HPDE6-E6E7 (cell line): ENCODE data around the gene UBE2N.
"Not testable (repeated sequence)": the region's sequence is repeated elsewhere in the genome, so short reads cannot be mapped to it uniquely, and the experiment has no call there.

Experiments
- DNase-seq: peaks from one replicate; pipeline ENCODE4 v3.0.0; 2011; ENCODE audit warnings: missing footprints; ENCODE audit errors: extremely low spot score

UBE2N gene

DNA sequence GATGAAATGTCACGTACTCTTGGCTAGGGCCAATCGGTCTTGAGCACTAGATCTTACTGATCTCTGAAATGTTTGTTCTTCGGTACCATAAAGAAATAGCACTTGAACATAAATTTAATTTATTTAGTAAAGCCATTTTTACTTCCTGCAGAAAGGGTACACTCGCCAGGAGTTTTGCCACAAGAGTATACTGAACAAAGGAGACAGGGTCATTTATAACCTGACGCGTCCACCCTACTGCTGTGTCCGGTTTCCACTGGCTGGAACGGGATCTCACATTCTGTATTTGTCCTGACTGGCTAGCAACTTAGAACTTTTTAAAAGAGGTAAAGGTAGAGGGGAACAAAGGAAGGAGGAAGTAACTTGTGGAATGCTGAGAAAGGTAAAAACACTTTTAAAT lies 29.4 kb downstream of the UBE2N start:
- not testable (repeated sequence) for DNase-seq

DNA sequence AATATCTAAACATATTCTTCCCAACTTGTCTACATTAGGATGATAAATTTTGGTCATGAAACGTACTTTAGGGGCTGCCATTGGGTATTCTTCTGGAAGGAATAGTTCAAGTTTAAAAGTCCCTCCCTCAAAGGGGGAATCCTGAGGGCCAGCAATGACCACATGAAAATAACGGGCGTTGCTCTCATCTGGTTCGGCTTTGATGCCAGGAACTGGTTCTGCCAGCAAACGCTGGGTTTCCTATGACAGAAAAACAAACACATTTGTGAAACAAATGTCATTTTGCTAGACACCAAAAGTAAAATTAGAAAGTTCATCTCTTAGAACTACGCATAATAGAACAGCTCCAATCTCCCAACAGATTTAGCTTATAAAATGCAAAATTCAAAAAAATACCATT lies 30.7 kb downstream of the UBE2N start:
- not testable (repeated sequence) for DNase-seq

DNA sequence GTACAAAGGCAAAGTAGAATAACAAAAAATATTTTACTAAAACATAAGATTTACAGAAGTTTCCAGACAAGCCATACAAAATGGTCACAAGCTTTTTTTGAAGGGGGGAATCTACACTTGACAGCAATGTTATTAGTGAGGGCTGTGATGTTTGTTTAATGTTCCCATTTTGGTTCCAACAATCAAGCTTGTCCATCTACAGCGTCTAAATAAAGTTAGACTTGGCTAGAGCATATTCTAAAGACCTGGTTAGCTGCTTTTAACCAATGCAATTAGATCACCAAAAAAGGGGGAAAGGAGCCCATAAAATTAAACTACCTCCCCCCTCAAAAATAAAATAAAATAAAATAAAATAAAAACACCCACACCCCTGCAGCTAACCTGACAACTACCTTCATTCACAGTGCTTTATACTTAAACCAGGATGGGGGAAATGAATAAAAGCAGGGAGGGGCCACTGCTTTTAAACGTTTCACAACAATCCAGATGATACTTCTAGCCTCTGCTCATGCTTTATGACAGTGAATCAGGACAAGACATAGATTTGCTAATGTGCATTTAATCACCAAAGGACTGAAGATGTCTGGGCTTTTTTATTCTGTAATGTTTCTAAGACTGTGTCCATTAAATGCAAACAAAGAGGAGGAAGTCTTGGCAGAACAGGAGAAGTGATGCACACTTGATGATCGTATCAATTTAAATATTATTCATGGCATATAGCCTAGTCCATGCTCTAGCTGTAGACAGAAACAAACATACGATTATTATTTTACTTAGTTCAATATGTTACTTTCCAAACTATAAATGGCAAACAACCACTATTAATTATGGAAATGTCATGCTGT lies 32.2 kb downstream of the UBE2N start:
- not testable (repeated sequence) for DNase-seq

DNA sequence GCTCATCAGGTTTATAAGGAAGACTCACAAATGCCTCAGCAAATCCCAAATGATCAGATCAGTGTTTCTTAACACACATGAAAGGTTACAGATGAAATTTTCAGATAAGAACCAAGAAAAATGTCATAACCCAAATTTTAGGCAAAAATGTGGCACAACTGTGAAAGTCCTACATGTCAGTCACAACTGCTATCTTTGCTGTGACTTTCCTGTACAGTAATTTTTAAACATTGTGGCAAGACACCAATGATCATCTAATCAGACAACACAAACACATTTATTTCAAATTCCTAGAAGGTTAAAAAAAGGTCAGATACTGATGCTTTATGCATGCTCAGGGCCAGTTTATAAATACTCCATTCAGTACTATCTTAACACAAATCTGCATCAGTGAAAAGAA lies 32.9 kb downstream of the UBE2N start:
- no peak for DNase-seq

DNA sequence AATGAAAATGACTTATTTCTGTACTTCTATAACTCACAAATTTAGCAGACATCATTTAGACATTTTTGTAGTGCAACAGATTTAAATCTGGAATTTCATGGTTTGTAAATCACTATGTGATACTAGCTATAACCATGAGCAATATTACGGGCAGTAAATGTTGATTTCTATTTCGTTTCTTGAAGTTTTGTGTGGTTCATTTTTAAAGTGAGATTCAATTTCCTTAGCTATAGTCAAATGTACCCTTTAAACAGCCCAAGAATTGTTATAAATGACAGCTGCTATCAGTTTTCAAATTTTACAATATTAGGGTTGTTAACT lies 33.8 kb downstream of the UBE2N start:
- DNase-seq = no peak

DNA sequence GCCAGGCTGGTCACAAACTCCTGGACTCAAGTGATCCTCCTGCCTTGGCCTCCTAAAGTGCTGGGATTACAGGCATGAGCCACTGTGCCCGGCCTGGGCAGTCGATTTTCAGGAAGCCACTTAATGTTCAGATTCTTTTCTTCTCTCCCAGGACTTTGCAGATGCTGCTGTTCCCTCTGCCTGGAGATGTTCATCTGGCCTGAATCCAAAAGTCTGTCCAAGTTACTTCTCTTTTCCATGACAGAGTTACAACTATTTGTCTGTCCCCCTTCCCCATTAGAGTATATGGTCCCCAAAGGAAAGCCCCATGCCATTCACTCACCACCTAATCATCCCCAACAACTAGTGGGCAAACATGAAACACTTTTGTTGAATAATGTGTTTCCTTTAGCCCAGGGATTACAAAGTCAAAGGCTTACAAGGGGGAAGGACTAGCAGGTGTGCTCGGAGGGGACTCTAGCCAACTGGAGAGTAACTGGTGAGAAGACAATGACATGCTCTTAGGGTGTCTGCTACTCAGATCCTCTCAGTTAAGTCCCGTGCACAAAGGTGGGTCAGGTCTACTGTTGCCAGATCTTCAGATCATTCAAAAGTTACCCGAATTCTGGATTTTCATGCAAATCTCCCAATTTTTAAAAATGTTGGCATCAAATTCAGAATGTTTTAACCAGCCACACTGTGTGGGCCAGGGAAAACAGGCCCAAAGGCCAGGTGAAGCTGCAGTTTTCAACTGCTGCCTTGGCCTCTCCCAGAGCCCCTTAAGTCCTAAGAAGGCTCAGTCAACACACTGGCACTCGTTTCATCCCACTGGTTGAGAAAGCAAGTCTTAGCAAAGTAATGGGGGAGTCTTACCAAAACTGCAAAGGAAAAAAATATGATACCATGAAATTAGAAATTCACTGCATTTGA lies 34.4 kb downstream of the UBE2N start:
- DNase-seq = no peak

DNA sequence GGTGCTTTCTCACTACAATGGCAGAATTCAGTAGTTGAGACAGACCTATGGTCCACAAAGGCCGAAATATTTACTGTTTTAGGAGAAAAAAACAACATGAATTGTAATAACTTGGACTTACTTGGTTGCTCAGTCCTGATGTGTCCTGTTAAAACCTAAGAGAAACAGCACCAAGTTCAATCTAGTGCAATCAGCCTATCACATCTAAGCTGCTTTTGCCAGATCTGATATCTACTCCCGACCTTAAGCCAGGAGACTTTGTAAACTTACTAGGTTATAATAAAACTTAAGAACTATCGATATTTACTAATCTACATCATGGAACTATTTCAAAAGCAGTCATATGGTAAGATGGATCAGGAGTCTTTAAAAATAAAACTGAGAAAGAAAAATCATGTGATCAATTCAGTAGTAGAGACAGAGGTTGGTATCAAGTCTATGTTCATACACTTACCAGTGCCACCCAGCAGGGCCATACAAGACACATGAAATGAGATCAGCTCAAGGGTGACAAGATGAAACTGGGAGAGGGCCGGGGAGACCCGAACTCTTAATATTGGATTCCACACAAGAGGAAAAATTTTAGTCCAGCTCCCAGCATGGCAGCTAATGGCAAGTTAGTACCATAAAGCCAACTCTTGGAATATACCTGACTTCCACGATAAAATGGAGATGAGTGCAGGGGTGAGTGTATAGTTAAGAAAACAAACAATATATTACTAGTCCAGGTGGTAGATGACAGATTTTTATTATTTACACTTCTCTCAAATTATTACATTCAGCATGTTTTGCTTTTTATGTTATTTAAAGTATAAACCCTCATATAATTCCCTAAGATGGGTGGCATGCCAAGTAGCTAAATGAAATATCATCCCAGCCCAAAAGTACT lies 36.5 kb downstream of the UBE2N start:
- no peak for DNase-seq

DNA sequence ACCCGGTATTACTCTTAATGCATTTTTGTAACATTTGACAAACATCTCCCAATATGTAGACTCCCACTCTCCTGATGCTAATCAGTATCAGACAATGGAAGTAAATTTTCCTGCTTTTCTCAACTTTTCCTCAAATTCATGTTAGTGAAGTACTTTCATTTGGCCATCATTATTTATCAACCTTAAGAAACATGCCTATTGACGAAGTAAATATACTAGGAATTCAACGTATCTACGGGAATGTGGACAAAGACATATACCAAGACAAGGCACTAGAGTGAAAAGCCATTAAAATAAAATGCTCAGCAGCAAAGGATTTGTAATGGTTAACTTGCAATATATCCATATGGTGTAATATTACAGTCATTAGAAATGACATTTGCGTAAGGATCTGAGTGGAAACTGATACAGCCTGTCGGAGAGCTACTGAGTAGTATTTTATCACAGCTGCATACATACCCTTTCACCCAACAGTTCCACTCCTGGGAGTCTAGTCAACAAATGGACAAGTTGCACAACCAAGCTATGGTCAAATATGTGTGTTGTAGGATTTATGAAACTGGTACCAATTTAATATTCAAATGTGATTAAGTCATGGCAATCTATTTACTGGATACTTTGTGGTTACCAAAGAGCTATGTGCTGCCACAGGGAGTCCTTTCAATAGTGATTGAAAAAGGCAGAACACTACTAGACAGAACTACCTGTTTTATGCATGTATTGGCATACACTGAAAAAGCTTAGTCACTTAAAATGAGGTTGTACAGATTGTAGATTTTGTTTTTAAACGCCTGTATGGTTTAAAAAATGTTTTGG lies 37.6 kb downstream of the UBE2N start:
- no peak for DNase-seq

DNA sequence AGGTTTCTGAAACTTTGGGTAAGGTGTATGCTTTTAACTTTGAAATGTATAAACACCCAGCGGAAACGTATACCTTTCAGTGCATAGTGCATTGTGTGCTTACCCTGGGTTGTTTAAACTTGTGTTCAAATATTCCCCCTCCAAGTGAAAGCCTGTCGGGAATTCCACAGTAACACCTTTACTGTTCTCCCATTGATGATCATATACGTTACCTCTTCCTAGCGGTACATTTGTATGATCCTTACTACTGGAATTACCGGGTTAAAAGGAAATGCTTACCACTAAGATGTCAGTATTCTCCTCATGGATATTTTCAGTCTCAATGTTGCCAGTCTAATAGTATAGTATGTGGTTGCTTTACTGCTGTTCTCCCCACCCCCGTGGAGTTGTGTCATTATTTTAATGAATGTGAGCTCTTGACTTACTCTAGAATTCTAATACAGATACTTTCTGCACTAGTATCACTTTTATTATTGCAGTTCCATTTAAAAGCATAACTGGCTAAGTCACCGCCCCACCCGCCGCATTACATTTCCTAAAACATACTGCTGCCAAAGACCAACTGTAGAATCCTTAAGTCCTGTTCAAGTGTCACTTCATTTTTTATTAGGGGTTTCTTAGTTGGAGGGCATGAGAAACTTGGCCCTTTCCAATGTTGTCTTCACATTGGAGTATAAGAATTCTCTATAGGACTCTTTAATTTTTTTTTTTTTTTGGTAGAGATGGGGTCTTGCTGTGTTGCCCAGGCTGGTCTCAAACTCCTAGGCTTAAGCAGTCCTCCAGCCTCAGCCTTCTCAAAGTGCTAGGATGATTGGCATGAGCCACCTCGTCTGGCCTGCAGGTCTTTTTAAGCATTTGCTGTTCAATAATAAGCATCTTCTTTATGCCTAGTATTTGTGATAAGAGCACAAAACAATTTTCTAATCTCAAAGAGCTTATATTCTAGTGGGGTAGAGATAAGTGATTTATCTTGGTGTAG lies 39.1 kb downstream of the UBE2N start:
- DNase-seq = no peak

DNA sequence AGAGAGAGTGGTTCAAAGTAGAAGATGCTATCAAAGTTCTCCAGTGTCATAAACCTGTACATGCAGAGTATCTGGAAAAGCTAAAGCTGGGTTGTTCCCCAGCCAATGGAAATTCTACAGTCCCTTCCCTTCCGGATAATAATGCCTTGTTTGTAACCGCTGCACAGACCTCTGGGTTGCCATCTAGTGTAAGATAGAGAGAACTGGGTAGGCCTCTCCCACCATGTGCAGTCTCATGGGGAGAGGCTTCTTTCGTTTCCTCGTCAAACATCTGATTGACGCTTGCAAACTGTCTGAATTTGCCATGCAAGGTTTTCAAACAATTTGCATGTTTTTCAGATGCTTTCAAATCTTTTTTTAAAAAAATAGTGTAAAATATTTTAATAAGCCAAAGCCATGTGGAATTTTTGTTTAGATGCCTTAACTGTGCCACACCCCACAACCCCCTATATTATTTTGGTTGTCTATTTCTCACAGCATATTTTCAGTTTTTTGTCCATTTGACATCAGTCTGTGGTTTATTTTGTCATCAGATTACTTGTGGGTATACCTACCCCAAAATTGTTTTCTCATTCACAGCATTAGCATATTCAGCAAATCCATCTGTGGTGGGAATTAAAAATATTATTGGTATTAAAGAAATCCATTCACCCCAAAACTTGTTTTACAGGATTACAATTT lies 42.4 kb downstream of the UBE2N start:
- DNase-seq = not testable (repeated sequence)

DNA sequence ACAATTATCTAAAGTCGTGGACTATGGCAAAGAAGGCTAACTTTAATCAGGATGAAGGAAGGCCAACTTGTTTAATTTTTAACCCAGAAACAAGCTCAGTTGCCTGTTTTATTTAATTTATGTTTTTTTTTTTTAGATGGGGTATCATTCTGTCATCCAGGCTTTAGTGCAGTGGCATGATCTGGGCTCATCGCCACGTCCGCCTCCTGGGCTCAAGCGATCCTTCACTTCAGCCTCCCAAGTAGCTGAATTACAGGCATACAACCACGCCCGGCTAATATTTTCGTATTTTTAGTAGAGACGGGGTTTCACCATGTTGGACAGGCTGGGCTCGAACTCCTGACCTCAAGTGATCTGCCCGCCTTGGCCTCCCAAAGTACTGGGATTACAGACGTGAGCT lies 44.3 kb downstream of the UBE2N start:
- no peak for DNase-seq

DNA sequence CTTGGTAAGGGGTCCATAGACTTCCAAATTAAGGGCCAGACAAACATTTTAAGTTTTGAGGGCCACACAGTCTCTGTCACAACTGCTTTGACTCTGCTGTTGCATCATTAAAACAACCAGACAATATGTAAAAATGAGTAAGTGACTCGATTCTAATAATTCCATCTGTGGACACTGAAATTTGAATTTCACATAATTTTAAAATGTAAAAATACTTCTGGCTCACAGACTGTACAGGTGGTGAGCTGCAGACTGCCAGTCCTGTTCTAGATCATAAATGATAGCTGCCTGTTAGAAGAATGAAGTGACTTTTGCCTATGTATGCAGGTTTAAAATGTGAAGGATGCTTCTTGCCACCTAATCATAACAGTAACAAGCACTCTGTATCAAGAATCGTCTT lies 48.3 kb downstream of the UBE2N start:
- DNase-seq = no peak

DNA sequence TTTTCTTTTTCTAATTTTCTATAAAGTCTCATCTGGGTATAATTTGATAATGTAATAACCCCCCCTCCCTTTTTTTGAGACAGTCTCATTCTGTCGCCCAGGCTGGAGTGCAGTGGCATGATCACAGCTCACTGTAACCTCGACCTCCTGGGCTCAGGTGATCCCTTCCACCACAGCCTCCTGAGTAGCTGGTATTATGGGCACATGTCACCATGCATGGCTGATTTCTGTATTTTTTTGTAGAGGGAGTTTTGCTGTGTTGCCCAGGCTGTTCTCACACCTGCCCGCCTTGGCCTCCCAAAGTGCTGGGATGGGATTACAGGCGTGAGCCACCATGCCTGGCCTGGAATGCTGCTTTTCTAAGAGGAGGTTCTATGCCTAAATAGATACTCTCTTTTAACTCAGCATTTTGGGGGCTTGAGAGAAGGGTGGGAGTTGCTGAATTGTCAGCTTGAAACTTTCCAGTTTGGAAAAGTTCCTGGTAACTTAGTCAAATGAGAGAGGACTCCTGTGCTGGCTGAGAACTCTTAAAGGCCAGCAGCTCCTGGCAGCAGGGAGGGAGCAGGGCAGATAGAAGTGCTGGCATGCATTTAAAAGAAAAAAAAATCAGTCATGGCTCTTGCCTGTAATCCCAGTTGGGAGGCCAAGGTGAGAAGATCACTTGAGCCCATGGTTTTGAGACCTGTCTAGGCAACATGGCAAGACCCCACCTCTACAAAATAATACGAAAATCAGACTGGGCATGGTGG lies 51.0 kb downstream of the UBE2N start:
- DNase-seq = no peak

DNA sequence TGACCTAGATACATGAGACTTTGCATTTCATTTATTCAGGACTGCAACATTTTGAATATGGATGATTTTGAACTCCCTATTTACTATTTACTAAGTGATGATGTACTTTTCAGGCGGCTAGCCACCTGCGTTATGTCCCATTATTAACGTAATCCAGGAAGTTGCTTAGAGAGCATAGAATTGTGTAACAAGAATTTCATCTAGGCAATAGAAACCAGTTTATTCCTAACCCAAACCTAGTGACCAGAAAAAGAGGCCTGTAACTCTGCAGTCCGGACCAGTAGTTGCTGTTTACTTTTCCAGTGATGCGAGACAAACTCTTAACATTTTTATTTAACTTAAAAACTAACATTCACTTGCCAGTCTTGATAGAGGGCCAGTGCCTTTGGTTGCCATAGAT lies 51.7 kb downstream of the UBE2N start:
- DNase-seq = no peak

DNA sequence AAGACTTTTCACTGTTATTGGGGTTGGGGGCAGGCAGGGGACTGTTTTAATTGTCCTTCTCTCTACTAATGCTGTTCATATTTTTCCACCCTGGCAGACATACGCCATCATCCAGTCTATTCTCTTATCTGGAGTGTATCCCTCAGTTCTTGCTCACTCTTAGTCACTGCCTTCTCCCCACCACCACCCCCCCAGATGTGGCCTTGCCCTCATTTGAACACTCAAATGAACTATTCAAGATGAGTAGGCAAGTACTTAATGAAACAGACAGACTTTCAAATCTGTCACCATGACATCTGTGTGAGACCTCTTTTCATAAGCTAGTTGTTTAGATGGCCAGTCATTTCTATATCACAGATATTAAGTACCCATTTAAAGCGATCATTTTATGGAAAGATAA lies 54.0 kb downstream of the UBE2N start:
- no peak for DNase-seq

DNA sequence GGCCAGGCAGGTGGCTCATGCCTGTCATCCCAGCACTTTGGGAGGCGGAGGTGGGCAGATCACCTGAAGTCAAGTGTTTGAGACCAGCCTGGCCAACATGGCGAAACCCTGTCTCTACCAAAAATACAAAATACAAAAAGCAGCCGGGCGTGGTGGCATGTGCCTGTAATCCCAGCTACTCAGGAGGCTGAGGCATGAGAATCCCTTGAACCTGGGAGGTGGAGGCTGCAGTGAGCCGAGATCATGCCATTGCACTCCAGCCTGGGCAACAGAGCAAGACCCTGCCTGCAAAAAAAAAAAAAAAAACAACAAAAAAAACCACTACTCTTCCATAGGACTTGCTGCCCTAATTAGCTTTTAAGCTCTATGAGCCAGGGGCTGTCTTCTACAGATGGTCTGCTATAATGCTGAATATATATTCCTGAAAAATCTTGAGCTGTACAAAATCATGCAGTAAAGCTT lies 59.7 kb downstream of the UBE2N start:
- DNase-seq = not testable (repeated sequence)

DNA sequence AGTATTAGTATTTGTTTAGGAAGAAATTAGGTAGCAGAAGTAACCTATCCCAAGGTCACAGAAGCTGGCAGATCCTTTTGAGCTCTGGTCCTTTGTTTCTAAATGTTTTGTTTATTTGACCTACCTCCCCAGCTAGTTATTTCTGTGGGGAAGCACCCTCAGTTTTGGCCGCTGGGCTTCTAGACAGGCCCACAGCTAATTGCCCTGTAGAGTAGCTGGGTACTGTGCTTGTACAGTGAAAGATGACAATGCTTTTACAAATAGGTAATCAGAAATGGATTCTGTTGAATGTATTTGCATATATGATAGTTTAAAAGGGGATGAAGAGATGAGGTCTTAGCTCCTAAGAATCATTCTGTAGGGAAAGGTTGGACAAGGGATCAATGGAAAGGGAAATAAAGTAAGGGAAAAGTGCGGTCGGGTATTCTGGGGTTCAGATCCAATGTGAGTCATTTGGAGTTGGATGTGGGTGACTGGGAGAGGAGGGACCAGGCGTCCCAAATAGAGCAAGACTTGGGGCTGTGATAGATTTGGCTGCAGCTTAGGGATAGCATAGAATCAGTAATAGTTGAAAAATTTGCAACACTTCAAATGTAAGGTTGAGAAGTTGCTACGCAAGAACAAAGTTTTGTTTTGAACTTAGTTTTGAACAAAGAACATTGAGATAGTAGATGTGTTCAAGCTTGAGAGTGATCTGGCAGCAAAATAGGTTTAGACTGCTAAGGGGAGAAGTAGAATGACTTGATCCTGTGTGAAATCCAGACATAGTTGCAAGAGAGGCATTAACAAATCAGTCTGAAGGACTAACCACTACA lies 60.4 kb downstream of the UBE2N start:
- no peak for DNase-seq
